Spleen (tissue), 7 donors: Measurements from ENCODE around the gene SRGAP1.

Source experiments
- CTCF ChIP-seq, 11 experiments: fragments of 200-600 bp in 7 of 11; fragments of 450-650 bp in 4 of 11; sonication (generic) in 4 of 11; IDR thresholded peaks in 8 of 11; conservative IDR thresholded peaks in 3 of 11; 1 replicate in 7 of 11; 2 replicates in 4 of 11; pipeline versions ENCODE4 v1.4.0 to v1.8.0; 2016 to 2021; ENCODE audit warnings: antibody characterized with exemption in 11 of 11, inconsistent platforms in 4 of 11, mild to moderate bottlenecking in 1 of 11
- POLR2A ChIP-seq, 3 donors: fragments of 450-650 bp; IDR thresholded peaks; one replicate each; pipeline ENCODE4 v1.5.1; 2017; ENCODE audit warnings: antibody characterized with exemption in 3 of 3, mild to moderate bottlenecking in 1 of 3
- POLR2AphosphoS5 ChIP-seq, 3 donors: sonication (generic); formaldehyde crosslinking; IDR thresholded peaks; one replicate each; pipeline ENCODE4 v1.5.1; 2017; ENCODE audit warnings: antibody characterized with exemption in 3 of 3
- donor health status: DM: no; HTN: no; CAD: no; lungs with moderate emphysema.
- donor health status: DM: no; HTN: no; CAD: no.
- donor health status: DM: no; HTN: no; CAD: no.

GRCh38 chr12:63985945-63986344 is 141.4 kb downstream of the SRGAP1 start:
- no peak for TF ChIP-seq CTCF (IDR thresholded peaks at IDR 0.05 in 8 of 11, conservative IDR thresholded peaks at IDR 0.05 in 3 of 11)
- no peak for TF ChIP-seq POLR2AphosphoS5 (IDR thresholded peaks at IDR 0.05)
- TF ChIP-seq POLR2A (IDR thresholded peaks at IDR 0.05) = no peak
